ENCODE data around the gene KAZALD1. TPM values are rescaled to one million over a fixed set of nuclear protein-coding genes. Genes with fewer than 3 reads are reported as not detected.

KAZALD1 gene
- total RNA-seq, 1 experiment from 2014 or later: 1.4 TPM

GRCh38 chr10:101047961-101048892 lies 13.6 kb upstream of the KAZALD1 start:
- Histone ChIP-seq H3K36me3 (no peaks in the 10 kb centered on the region), H3K27ac (no peak overlapping the region), H3K27me3 (replicated peaks) (no peaks in the 10 kb centered on the region), H3K9me3 (replicated peaks) (no peaks in the 10 kb centered on the region), H3K4me1 (replicated peaks) (peaks cover 25% of the 10 kb centered on the region), H3K4me3 (no peak overlapping the region)
- DNase-seq (ENCODE audit: low read depth in 1 of 2, low spot score in 2 of 2): no peak

GRCh38 chr10:101050208-101051069 lies 11.3 kb upstream of the KAZALD1 start:
- no peak overlapping the region for H3K4me3 ChIP-seq
- no peak overlapping the region for H3K27ac ChIP-seq
- DNase-seq (ENCODE audit: low read depth in 1 of 2, low spot score in 2 of 2): peak; percentile 34 to 67
- H3K27me3 ChIP-seq (replicated peaks): no peaks in the 10 kb centered on the region
- H3K36me3 ChIP-seq: no peaks in the 10 kb centered on the region
- peaks cover 20% of the 10 kb centered on the region for H3K4me1 ChIP-seq (replicated peaks)
- H3K9me3 ChIP-seq (replicated peaks): no peaks in the 10 kb centered on the region

GRCh38 chr10:101052285-101052684 lies 9.5 kb upstream of the KAZALD1 start:
- H3K36me3 ChIP-seq: no peaks in the 10 kb centered on the region
- no peak overlapping the region for H3K27ac ChIP-seq

GRCh38 chr10:101053516-101053915 lies 8.3 kb upstream of the KAZALD1 start:
- H3K4me1 ChIP-seq (replicated peaks): peaks cover 20% of the 10 kb centered on the region
- H3K4me3 ChIP-seq: no peak overlapping the region
- DNase-seq (ENCODE audit: low read depth in 1 of 2, low spot score in 2 of 2): no peak
- H3K36me3 ChIP-seq: no peaks in the 10 kb centered on the region
- H3K27me3 ChIP-seq (replicated peaks): no peaks in the 10 kb centered on the region
- H3K9me3 ChIP-seq (replicated peaks): no peaks in the 10 kb centered on the region
- no peak overlapping the region for H3K27ac ChIP-seq

More at GRCh38 chr10:101052285-101052684, 9.5 kb upstream of the KAZALD1 start:
- Histone ChIP-seq H3K4me3 (no peak overlapping the region), H3K4me1 (replicated peaks) (peaks cover 20% of the 10 kb centered on the region), H3K27me3 (replicated peaks) (no peaks in the 10 kb centered on the region), H3K9me3 (replicated peaks) (no peaks in the 10 kb centered on the region)
- no peak for DNase-seq (ENCODE audit: low read depth in 1 of 2, low spot score in 2 of 2)

- Histone ChIP-seq H3K27ac (no peak overlapping the region), H3K9me3 (replicated peaks) (no peaks in the 10 kb centered on the region), H3K4me3 (no peak overlapping the region), H3K4me1 (replicated peaks) (peaks cover 22% of the 10 kb centered on the region), H3K27me3 (replicated peaks) (no peaks in the 10 kb centered on the region), H3K36me3 (no peaks in the 10 kb centered on the region; the same call in 1 of the 2 replicates)
- DNase-seq (ENCODE audit: low read depth in 1 of 2, low spot score in 2 of 2): no peak
These were observed 7.4 kb upstream of the KAZALD1 start for GRCh38 chr10:101054351-101054750.

- Histone ChIP-seq H3K4me1 (replicated peaks) (peaks cover 27% of the 10 kb centered on the region), H3K36me3 (no peaks in the 10 kb centered on the region; the same call in 1 of the 2 replicates), H3K27ac (no peak overlapping the region), H3K9me3 (replicated peaks) (no peaks in the 10 kb centered on the region), H3K27me3 (replicated peaks) (no peaks in the 10 kb centered on the region), H3K4me3 (no peak overlapping the region)
- no peak for DNase-seq (ENCODE audit: low read depth in 1 of 2, low spot score in 2 of 2)
These were observed 6.9 kb upstream of the KAZALD1 start for GRCh38 chr10:101054876-101055275.

GRCh38 chr10:101055411-101055810 lies 6.4 kb upstream of the KAZALD1 start:
- Histone ChIP-seq H3K9me3 (replicated peaks) (no peaks in the 10 kb centered on the region), H3K36me3 (no peaks in the 10 kb centered on the region; the same call in 1 of the 2 replicates), H3K4me1 (replicated peaks) (peaks cover 23% of the 10 kb centered on the region), H3K27ac (no peak overlapping the region), H3K27me3 (replicated peaks) (no peaks in the 10 kb centered on the region), H3K4me3 (no peak overlapping the region)
- no peak for DNase-seq (ENCODE audit: low read depth in 1 of 2, low spot score in 2 of 2)

- Histone ChIP-seq H3K27me3 (replicated peaks) (no peaks in the 10 kb centered on the region), H3K36me3 (no peaks in the 10 kb centered on the region; the same call in 1 of the 2 replicates), H3K27ac (no peak overlapping the region), H3K4me3 (no peak overlapping the region), H3K4me1 (replicated peaks) (peaks cover 25% of the 10 kb centered on the region), H3K9me3 (replicated peaks) (no peaks in the 10 kb centered on the region)
- no peak for DNase-seq (ENCODE audit: low read depth in 1 of 2, low spot score in 2 of 2)
These were observed 5.2 kb upstream of the KAZALD1 start for GRCh38 chr10:101056365-101057151.

GRCh38 chr10:101060036-101060950 lies 1.5 kb upstream of the KAZALD1 start:
- Histone ChIP-seq H3K9me3 (replicated peaks) (no peaks in the 10 kb centered on the region), H3K27ac (peak overlapping the region; percentile 97), H3K36me3 (no peaks in the 10 kb centered on the region; the same call in 1 of the 2 replicates), H3K27me3 (replicated peaks) (no peaks in the 10 kb centered on the region), H3K4me1 (replicated peaks) (peaks cover 25% of the 10 kb centered on the region), H3K4me3 (peak overlapping the region; percentile 80)
- peak; percentile 95 to 99 for DNase-seq (ENCODE audit: low read depth in 1 of 2, low spot score in 2 of 2)

GRCh38 chr10:101060951-101061623 lies 702 bp upstream of the KAZALD1 start:
- peak; percentile 99 for DNase-seq (ENCODE audit: low read depth in 1 of 2, low spot score in 2 of 2)
- Histone ChIP-seq H3K36me3 (no peaks in the 10 kb centered on the region; the same call in 1 of the 2 replicates), H3K27me3 (replicated peaks) (no peaks in the 10 kb centered on the region), H3K27ac (peak overlapping the region; percentile 97), H3K4me1 (replicated peaks) (peaks cover 33% of the 10 kb centered on the region), H3K9me3 (replicated peaks) (no peaks in the 10 kb centered on the region), H3K4me3 (peak overlapping the region; percentile 80)

GRCh38 chr10:101062232-101063049 lies 652 bp downstream of the KAZALD1 start:
- H3K4me3 ChIP-seq: no peak overlapping the region; the same call in 1 of the 2 replicates
- no peak overlapping the region for H3K27ac ChIP-seq
- no peak for DNase-seq (ENCODE audit: low read depth in 1 of 2, low spot score in 2 of 2)
- H3K27me3 ChIP-seq (replicated peaks): no peaks in the 10 kb centered on the region
- no peaks in the 10 kb centered on the region for H3K9me3 ChIP-seq (replicated peaks)
- H3K4me1 ChIP-seq (replicated peaks): peaks cover 44% of the 10 kb centered on the region
- no peaks in the 10 kb centered on the region; the same call in 1 of the 2 replicates for H3K36me3 ChIP-seq

Data from SJSA1 (cell line).